ENCODE measurements around the gene ABCG4. TPM values are rescaled to one million over a fixed set of nuclear protein-coding genes. Genes with fewer than 3 reads are reported as not detected.
A peak's percentile ranks its signal among the peaks of the same experiment; 100 is the strongest.

ABCG4 gene
- total and polyA plus RNA-seq, 11 donors, result 0.25 to 2.1 (median 0.98) TPM

DNA sequence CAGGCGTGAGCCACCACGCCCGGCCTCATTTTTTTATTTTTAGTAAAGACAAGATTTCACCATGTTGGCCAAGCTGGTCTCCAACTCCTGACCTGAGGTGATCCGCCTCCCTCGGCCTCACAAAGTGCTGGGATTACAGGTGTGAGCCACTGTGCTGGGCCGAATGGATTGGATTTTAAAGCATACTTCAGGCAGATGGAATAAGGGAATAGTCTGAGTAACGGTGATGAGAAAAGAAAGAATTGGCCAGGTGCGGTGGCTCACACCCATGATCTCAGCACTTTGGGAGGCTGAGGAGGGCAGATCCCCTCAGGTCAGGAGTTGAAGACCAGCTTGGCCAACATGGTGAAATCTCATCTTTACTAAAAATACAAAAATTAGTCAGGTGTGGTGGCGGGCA is 55.2 kb downstream of the ABCG4 start:
- intact Hi-C loops (cut with DNase I), result loop anchor here in 5 of 10 donors (2.0 to 10.0 kb wide), 6 partner anchors 78 to 271 kb away; no protein-coding TSS in a partner anchor
- ATAC-seq, result no peak
- Histone ChIP-seq H3K27ac (no peak overlapping the region), H3K9me3 (no peaks in the 10 kb centered on the region), H3K4me1 (peaks cover 0 to 32% (median 16%) of the 10 kb centered on the region in 12 donors), H3K27me3 (no peaks in the 10 kb centered on the region), H3K36me3 (no peaks in the 10 kb centered on the region), H3K4me3 (no peak overlapping the region)
- TF ChIP-seq POLR2A (IDR thresholded peaks at IDR 0.05), result no peak
- TF ChIP-seq, protein P1, sequence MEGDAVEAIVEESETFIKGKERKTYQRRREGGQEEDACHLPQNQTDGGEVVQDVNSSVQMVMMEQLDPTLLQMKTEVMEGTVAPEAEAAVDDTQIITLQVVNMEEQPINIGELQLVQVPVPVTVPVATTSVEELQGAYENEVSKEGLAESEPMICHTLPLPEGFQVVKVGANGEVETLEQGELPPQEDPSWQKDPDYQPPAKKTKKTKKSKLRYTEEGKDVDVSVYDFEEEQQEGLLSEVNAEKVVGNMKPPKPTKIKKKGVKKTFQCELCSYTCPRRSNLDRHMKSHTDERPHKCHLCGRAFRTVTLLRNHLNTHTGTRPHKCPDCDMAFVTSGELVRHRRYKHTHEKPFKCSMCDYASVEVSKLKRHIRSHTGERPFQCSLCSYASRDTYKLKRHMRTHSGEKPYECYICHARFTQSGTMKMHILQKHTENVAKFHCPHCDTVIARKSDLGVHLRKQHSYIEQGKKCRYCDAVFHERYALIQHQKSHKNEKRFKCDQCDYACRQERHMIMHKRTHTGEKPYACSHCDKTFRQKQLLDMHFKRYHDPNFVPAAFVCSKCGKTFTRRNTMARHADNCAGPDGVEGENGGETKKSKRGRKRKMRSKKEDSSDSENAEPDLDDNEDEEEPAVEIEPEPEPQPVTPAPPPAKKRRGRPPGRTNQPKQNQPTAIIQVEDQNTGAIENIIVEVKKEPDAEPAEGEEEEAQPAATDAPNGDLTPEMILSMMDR (IDR thresholded peaks at IDR 0.05), result no peak
- no peak for DNase-seq
- 95 to 99% (median 96%) methylated on average over 9 of the region's 9 CpGs for WGBS, 4 donors

DNA sequence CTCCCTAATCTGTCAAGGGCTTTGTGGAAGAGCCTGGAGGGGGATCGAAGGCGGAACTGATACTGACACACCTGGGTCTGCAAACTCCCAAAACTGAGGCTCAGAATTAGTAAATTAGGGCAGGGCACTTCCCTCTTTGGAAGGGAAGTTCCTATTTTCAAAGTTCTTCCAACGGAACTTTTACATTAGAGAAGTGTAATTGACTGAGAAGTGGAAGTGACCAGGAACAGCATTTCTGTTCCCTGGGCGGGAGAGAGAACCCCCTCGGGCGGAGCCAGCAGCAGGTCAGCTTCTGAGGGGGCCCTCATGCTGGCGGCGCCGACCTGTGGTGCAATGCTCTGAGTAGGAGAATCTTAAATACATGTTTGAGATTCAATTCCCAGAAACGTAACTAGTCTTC is 56.2 kb downstream of the ABCG4 start:
- intact Hi-C loops (cut with DNase I), result loop anchor here in 9 of 10 donors (2.0 to 10.0 kb wide), 9 partner anchors 57 to 270 kb away; no protein-coding TSS in a partner anchor
- H3K9me3 ChIP-seq, result no peaks in the 10 kb centered on the region
- peak overlapping the region in 10 of 12 donors; percentile 84 to 99 (median 95) for H3K4me3 ChIP-seq
- peaks cover 0 to 42% (median 17%) of the 10 kb centered on the region in 12 donors for H3K4me1 ChIP-seq
- no peaks in the 10 kb centered on the region for H3K27me3 ChIP-seq
- WGBS, 4 donors, result 50 to 66% (median 52%) methylated on average over 10 of the region's 10 CpGs
- peak overlapping the region in 9 of 12 donors; percentile 93 to 98 (median 95) for H3K27ac ChIP-seq
- no peak for ATAC-seq
- no peaks in the 10 kb centered on the region for H3K36me3 ChIP-seq
- DNase-seq, result peak in 2 of 5 donors; percentile 37 to 44
- TF ChIP-seq, protein P1 (IDR thresholded peaks at IDR 0.05), result no peak
- no peak for TF ChIP-seq POLR2A (IDR thresholded peaks at IDR 0.05)

DNA sequence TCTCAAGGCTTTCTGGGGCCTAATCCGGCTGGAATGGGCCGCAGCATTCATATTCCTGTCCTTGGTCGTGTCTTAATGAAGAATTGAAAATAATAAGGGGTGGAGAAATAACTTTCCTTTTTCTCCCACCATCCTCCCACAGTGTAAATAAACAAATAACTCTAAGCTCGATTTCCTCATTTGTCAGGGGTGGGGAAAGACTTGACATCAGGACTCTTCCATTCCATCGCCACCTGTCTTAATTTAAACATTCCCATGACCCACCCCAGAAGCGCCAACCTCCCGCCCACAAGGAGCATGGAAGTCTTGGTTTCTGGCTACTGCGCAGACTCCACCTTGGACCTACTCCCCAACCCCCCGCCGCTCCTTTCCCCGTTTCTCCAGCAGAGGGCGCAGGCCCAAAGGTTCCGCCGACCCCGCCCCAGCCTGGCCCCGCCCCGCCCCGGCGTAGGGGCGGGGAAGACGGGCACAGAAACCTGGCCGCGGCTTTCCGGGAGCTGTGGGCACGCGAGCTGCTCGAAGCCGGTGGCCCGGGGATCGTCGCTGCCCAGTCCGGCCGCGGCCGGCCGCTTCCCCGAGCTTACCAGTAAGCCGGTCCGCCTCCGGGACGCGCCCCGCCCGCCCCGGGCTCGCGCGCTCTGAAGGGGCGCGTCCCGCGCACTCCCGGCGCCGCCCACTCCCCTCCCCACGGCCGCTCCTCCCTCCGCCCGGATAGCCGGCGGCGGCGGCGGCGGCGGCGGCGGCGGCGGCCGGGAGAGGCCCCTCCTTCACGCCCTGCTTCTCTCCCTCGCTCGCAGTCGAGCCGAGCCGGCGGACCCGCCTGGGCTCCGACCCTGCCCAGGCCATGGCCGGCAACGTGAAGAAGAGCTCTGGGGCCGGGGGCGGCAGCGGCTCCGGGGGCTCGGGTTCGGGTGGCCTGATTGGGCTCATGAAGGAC is 57.0 kb downstream of the ABCG4 start, which contains the start of gene CBL:
CBL (plus strand) TSS at position 766 of the 937 bp plus-strand sequence; CDS start at position 845, 79 bp downstream.
- DNase-seq (peak; percentile 95 to 97 (median 96)), ATAC-seq (peak; percentile 93 to 98 (median 98))
- Histone ChIP-seq H3K4me1 (peaks cover 0 to 50% (median 17%) of the 10 kb centered on the region in 12 donors), H3K27me3 (no peaks in the 10 kb centered on the region), H3K9me3 (no peaks in the 10 kb centered on the region), H3K27ac (peak within 1 kb of the TSS; percentile 82 to 98 (median 95)), H3K36me3 (no peaks in the 10 kb centered on the region), H3K4me3 (peak within 1 kb of the TSS; percentile 84 to 99 (median 95))
- peak in 1 of 2 donors; percentile 67 for TF ChIP-seq POLR2A (IDR thresholded peaks at IDR 0.05)
- TF ChIP-seq, protein P1 (IDR thresholded peaks at IDR 0.05), result peak; percentile 74 to 99 (median 92)
- intact Hi-C loops (cut with DNase I), result loop anchor here in 9 of 10 donors (2.0 to 10.0 kb wide), 12 partner anchors 56 to 269 kb away; partner anchors contain the start of gene USP2 (in 1 of the 9)
- WGBS, 4 donors, result 0 to 1% (median 1%) methylated on average over 12 to 88 of the region's 88 CpGs
